IMR-90 (cell line): Measurements from ENCODE around the gene RFX1. TPM values are rescaled to one million over a fixed set of nuclear protein-coding genes. Genes with fewer than 3 reads are reported as not detected.

Source experiments
- ATAC-seq: fragments of 200-7000 bp; cut with Tn5 transposase; 2 replicates; pipeline ENCODE4 v1.9.1; 2020; ENCODE audit warnings: low read depth, mild to moderate bottlenecking, moderate library complexity
- BruUV-seq: library from RNA; stranded (reverse); fragments of 400-500 nt; replicated peaks from 2 replicates; lab custom pipeline; 2021; lab: Mats Ljungman, UMichigan
- CTCF ChIA-PET: fragments of 300-600 bp; formaldehyde crosslinking; extraction: SDS; loops from one replicate; lab custom pipeline; 2021; ENCODE audit warnings: antibody characterized with exemption; lab: Yijun Ruan, JAX
- POLR2A ChIA-PET: fragments of 300-600 bp; sonication (Branson Sonifier 250); formaldehyde crosslinking; loops from one replicate; lab custom pipeline; 2022; ENCODE audit warnings: antibody characterized with exemption; ENCODE audit not compliant: unreplicated experiment; lab: Charles Lee
- DNase-seq: peaks from one replicate; pipeline ENCODE4 v3.0.0; 2013
- H2AFZ ChIP-seq: replicated peaks from 2 replicates; pipeline ENCODE3; 2013; ENCODE audit warnings: low read length, mild to moderate bottlenecking; ENCODE audit not compliant: poor library complexity
- H2AK5ac ChIP-seq: 2 replicates; pipeline ENCODE4 v1.6.1; 2013; ENCODE audit warnings: low read depth, low read length, inconsistent platforms
- H2AK9ac ChIP-seq: replicated peaks from 2 replicates; pipeline ENCODE3; 2013; ENCODE audit warnings: mild to moderate bottlenecking, low read depth, low read length, moderate library complexity; ENCODE audit not compliant: poor library complexity
- H2BK120ac ChIP-seq: 2 replicates; pipeline ENCODE4 v1.6.1; 2013; ENCODE audit warnings: low read depth, low read length, inconsistent platforms
- H2BK15ac ChIP-seq: 3 replicates; pipeline ENCODE4 v1.6.1; 2013; ENCODE audit warnings: low read depth, low read length, inconsistent platforms
- H2BK20ac ChIP-seq: 2 replicates; pipeline ENCODE4 v1.6.1; 2013; ENCODE audit warnings: low read depth, mild to moderate bottlenecking, inconsistent platforms, low read length, moderate library complexity
- H2BK5ac ChIP-seq: 2 replicates; pipeline ENCODE4 v1.6.1; 2013; ENCODE audit warnings: mild to moderate bottlenecking, low read depth, low read length, inconsistent platforms; ENCODE audit not compliant: poor library complexity, severe bottlenecking
- H3K14ac ChIP-seq: replicated peaks from 2 replicates; pipeline ENCODE4 v1.6.1; 2013; ENCODE audit warnings: low read depth, low read length, inconsistent platforms
- H3K18ac ChIP-seq: 2 replicates; pipeline ENCODE4 v1.6.1; 2013; ENCODE audit warnings: low read depth, low read length, control low read depth
- H3K23ac ChIP-seq: 2 replicates; pipeline ENCODE4 v1.6.1; 2013; ENCODE audit warnings: low read depth, low read length, inconsistent platforms
- H3K27ac ChIP-seq: 2 replicates; pipeline ENCODE4 v1.5.1; 2013; ENCODE audit warnings: mild to moderate bottlenecking, control low read depth, low read length; ENCODE audit not compliant: insufficient read depth
- H3K27me3 ChIP-seq: 2 replicates; pipeline ENCODE4 v1.6.1; 2013; ENCODE audit warnings: low read length; ENCODE audit not compliant: control insufficient read depth, insufficient read depth
- H3K36me3 ChIP-seq: 2 replicates; pipeline ENCODE4 v1.6.1; 2013; ENCODE audit warnings: low read length, mixed read lengths; ENCODE audit not compliant: control insufficient read depth, insufficient read depth
- H3K4ac ChIP-seq: 2 replicates; pipeline ENCODE4 v1.6.1; 2013; ENCODE audit warnings: low read depth, low read length, inconsistent platforms
- H3K4me1 ChIP-seq: 2 replicates; pipeline ENCODE4 v1.6.1; 2013; ENCODE audit warnings: low read length, mixed read lengths; ENCODE audit not compliant: control insufficient read depth, insufficient read depth
- H3K4me2 ChIP-seq: 2 replicates; pipeline ENCODE4 v1.6.1; 2013; ENCODE audit warnings: low read depth, mild to moderate bottlenecking, control low read depth, low read length, moderate library complexity
- H3K4me3 ChIP-seq: 2 replicates; pipeline ENCODE4 v1.5.1; 2013; ENCODE audit warnings: low read depth, mild to moderate bottlenecking, control low read depth, low read length, moderate library complexity; ENCODE audit not compliant: insufficient read depth
- H3K56ac ChIP-seq: 2 replicates; pipeline ENCODE4 v1.6.1; 2013; ENCODE audit warnings: low read length, inconsistent platforms; ENCODE audit not compliant: insufficient read depth; ENCODE audit errors: extremely low read depth
- H3K79me1 ChIP-seq, 2 experiments: 2 replicates each; pipeline ENCODE4 v1.6.1; 2013; ENCODE audit warnings: low read length in 2 of 2, inconsistent platforms in 1 of 2, low read depth in 1 of 2
- H3K9ac ChIP-seq: 2 replicates; pipeline ENCODE4 v1.6.1; 2013; ENCODE audit warnings: low read depth, low read length, control low read depth
- H3K9me1 ChIP-seq: 2 replicates; pipeline ENCODE4 v1.6.1; 2013; ENCODE audit warnings: low read length, inconsistent platforms; ENCODE audit not compliant: insufficient read depth
- H3K9me3 ChIP-seq: 2 replicates; pipeline ENCODE4 v1.6.1; 2013; ENCODE audit warnings: low read length; ENCODE audit not compliant: control insufficient read depth, insufficient read depth
- H4K20me1 ChIP-seq: 2 replicates; pipeline ENCODE4 v1.6.1; 2013; ENCODE audit warnings: low read length, inconsistent platforms; ENCODE audit not compliant: insufficient read depth
- H4K5ac ChIP-seq: 2 replicates; pipeline ENCODE4 v1.6.1; 2013; ENCODE audit warnings: mild to moderate bottlenecking, low read depth, low read length, control low read depth
- H4K8ac ChIP-seq, 2 experiments: 2 replicates each; pipeline ENCODE4 v1.6.1; 2013; ENCODE audit warnings: low read depth in 2 of 2, low read length in 2 of 2, control low read depth in 1 of 2, inconsistent platforms in 1 of 2
- H4K91ac ChIP-seq: 2 replicates; pipeline ENCODE4 v1.6.1; 2013; ENCODE audit warnings: low read depth, low read length, inconsistent platforms; ENCODE audit not compliant: insufficient read depth
- FOS ChIP-seq: fragments of 150-350 bp; IDR thresholded peaks from 2 replicates; pipeline ENCODE4 v1.6.1; 2016; ENCODE audit warnings: low read depth, low read length
- WGBS, 2 experiments: methylation state at CpG; one replicate each; pipeline versions ENCODE4 v1.1.5 to v1.1.7; 2013; ENCODE audit warnings: missing lambda C conversion rate in 2 of 2; ENCODE audit not compliant: insufficient read length in 1 of 2; ENCODE audit errors: extremely low coverage in 2 of 2; 5-methylcytosine and 5-hydroxymethylcytosine counted together
- dilution Hi-C: fragments of 300-500 bp; cut with HindIII; formaldehyde crosslinking; loops from one replicate; pipeline ENCODE4 v1.14.3; 2018; ENCODE audit warnings: low sequenced_read_pairs; ENCODE audit not compliant: unreplicated experiment
- in situ Hi-C: fragments of 300-500 bp; cut with MboI; formaldehyde crosslinking; loops from 3 replicates; pipeline ENCODE4 v1.14.3; 2019; ENCODE audit warnings: low sequenced_read_pairs, inconsistent platforms, mixed read lengths
- intact Hi-C: fragments of 100-400 bp; cut with micrococcal nuclease; formaldehyde crosslinking; loops from 2 replicates; pipeline ENCODE4 v1.10.0; 2022
- polyA plus RNA-seq, 3 experiments: library from polyadenylated mRNA; depleted of rRNA; stranded (reverse); fragments of >200 nt; gene quantifications; 2 replicates each; pipeline ENCODE4 v1.2.3, GENCODE V29; 2012; ENCODE audit warnings: low replicate concordance in 1 of 3
- total RNA-seq: library from RNA; depleted of rRNA; stranded (reverse); fragments of >200 nt; gene quantifications from 2 replicates; pipeline ENCODE4 v1.2.3, GENCODE V29; 2012

Gene RFX1
- total and polyA plus RNA-seq, 2 of the 4 experiments (the other 2 are of a cell fraction) = 0.36 to 3.1 TPM

DNA sequence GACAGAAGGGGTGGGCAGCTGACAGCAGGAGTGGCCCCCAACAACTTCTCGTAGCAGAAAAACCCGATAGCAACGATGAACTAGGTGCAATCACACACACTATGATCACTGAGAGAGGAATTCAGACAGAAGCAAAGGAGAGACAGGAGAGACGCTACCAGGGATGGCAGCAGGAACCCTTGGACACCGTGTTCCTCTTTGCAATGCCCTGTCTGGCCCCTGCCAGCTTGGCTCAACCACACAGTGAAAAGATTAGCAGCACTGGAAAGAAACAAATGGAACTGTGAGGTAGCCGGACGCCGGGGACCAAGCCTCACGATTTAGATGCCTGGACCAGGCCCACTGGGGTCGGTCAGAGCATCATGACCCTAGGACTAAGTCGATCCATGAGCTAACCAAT is 30.2 kb downstream of the RFX1 start:
- Histone ChIP-seq H4K8ac (no peak overlapping the region), H3K56ac (no peak overlapping the region), H3K14ac (no peak overlapping the region), H2BK120ac (no peak overlapping the region), H2BK15ac (no peak overlapping the region), H4K20me1 (no peaks in the 10 kb centered on the region), H3K36me3 (peaks cover 15% of the 10 kb centered on the region; the same call in 1 of the 2 replicates), H4K91ac (no peak overlapping the region), H3K23ac (no peak overlapping the region), H3K79me1 (no peaks in the 10 kb centered on the region), H3K9ac (no peak overlapping the region), H3K27ac (no peak overlapping the region), H3K9me1 (no peaks in the 10 kb centered on the region), H3K9me3 (no peaks in the 10 kb centered on the region), H2BK20ac (no peak overlapping the region), H3K27me3 (no peaks in the 10 kb centered on the region), H2AK9ac (no peak overlapping the region), H2AK5ac (no peak overlapping the region), H4K5ac (no peak overlapping the region), H2AFZ (no peak overlapping the region), H3K4me1 (no peaks in the 10 kb centered on the region), H2BK5ac (no peak overlapping the region), H3K4me3 (no peak overlapping the region), H3K4me2 (no peak overlapping the region), H3K4ac (no peak overlapping the region), H3K18ac (no peak overlapping the region)
- CTCF ChIA-PET = no interaction called here
- intact Hi-C loops (no loop called here), dilution Hi-C loops (no loop called here), in situ Hi-C loops (no loop called here)
- POLR2A ChIA-PET = no interaction called here
- no peak for TF ChIP-seq FOS
- DNase-seq (no peak), ATAC-seq (no peak)
- BruUV-seq = no TSS peak
- 85% methylated on average over 3 of the region's 11 CpGs; no CpG with 5 or more reads in 1 of the 2 experiments for WGBS, 2 experiments
